H9 (cell line): ENCODE results near the gene SEMA3C. TPM values are rescaled to one million over a fixed set of nuclear protein-coding genes. Genes with fewer than 3 reads are reported as not detected.

ENCODE experiments used
- DNase-seq: peaks from one replicate; pipeline ENCODE4 v3.0.0-alpha.2; 2017
- H2AFZ ChIP-seq: one replicate; pipeline ENCODE4 v1.6.1; 2013; ENCODE audit warnings: mild to moderate bottlenecking, low read length, control low read depth, moderate library complexity
- H2AK5ac ChIP-seq: 2 replicates; pipeline ENCODE4 v1.6.1; 2013; ENCODE audit warnings: low read length, control low read depth, mixed read lengths; ENCODE audit not compliant: insufficient read length
- H2BK120ac ChIP-seq: one replicate; pipeline ENCODE4 v1.6.1; 2013; ENCODE audit warnings: low read depth, mild to moderate bottlenecking, low read length, control low read depth, inconsistent platforms; ENCODE audit not compliant: poor library complexity, severe bottlenecking
- H2BK12ac ChIP-seq: 2 replicates; pipeline ENCODE4 v1.6.1; 2013; ENCODE audit warnings: low read length, control low read depth, mixed read lengths, low read depth; ENCODE audit not compliant: insufficient read length
- H2BK15ac ChIP-seq: 2 replicates; pipeline ENCODE4 v1.6.1; 2013; ENCODE audit warnings: low read depth, low read length, control low read depth
- H2BK20ac ChIP-seq: one replicate; pipeline ENCODE4 v1.6.1; 2013; ENCODE audit warnings: low read depth, mild to moderate bottlenecking, low read length, control low read depth, inconsistent platforms; ENCODE audit not compliant: poor library complexity, severe bottlenecking
- H2BK5ac ChIP-seq: 2 replicates; pipeline ENCODE4 v1.6.1; 2013; ENCODE audit warnings: low read length, control low read depth, mixed read lengths; ENCODE audit not compliant: insufficient read length
- H3K14ac ChIP-seq: 2 replicates; pipeline ENCODE4 v1.6.1; 2013; ENCODE audit warnings: low read length, control low read depth; ENCODE audit not compliant: insufficient read depth
- H3K18ac ChIP-seq: 2 replicates; pipeline ENCODE4 v1.6.1; 2013; ENCODE audit warnings: low read depth, mild to moderate bottlenecking, mixed read lengths, low read length, control low read depth; ENCODE audit not compliant: insufficient read length
- H3K23ac ChIP-seq: 2 replicates; pipeline ENCODE4 v1.6.1; 2013; ENCODE audit warnings: low read length, control low read depth, mixed read lengths, low read depth; ENCODE audit not compliant: insufficient read length
- H3K23me2 ChIP-seq: 2 replicates; pipeline ENCODE4 v1.6.1; 2013; ENCODE audit warnings: low read depth, mild to moderate bottlenecking, mixed read lengths, low read length, control low read depth; ENCODE audit not compliant: insufficient read length, poor library complexity, severe bottlenecking
- H3K27ac ChIP-seq: 2 replicates; pipeline ENCODE4 v1.5.1; 2013; ENCODE audit warnings: low read length, control low read depth, mixed read lengths, low read depth; ENCODE audit not compliant: insufficient read length
- H3K27me3 ChIP-seq: 2 replicates; pipeline ENCODE4 v1.6.1; 2013; ENCODE audit warnings: low read length, control low read depth, inconsistent platforms; ENCODE audit not compliant: insufficient read depth
- H3K4ac ChIP-seq: 2 replicates; pipeline ENCODE4 v1.6.1; 2013; ENCODE audit warnings: low read depth, mild to moderate bottlenecking, control low read depth, inconsistent platforms, low read length, moderate library complexity
- H3K4me1 ChIP-seq: 2 replicates; pipeline ENCODE4 v1.6.1; 2013; ENCODE audit warnings: low read length, control low read depth, inconsistent platforms; ENCODE audit not compliant: insufficient read depth
- H3K4me2 ChIP-seq: 2 replicates; pipeline ENCODE4 v1.6.1; 2013; ENCODE audit warnings: low read length, control low read depth, mixed read lengths; ENCODE audit not compliant: insufficient read length, insufficient read depth
- H3K56ac ChIP-seq: 2 replicates; pipeline ENCODE4 v1.6.1; 2013; ENCODE audit warnings: low read depth, mild to moderate bottlenecking, mixed read lengths, low read length, control low read depth; ENCODE audit not compliant: insufficient read length
- H3K79me1 ChIP-seq: 2 replicates; pipeline ENCODE4 v1.6.1; 2013; ENCODE audit warnings: low read depth, mild to moderate bottlenecking, moderate library complexity, low read length, control low read depth, inconsistent platforms; ENCODE audit not compliant: insufficient read depth, poor library complexity, severe bottlenecking
- H3K79me2 ChIP-seq: 2 replicates; pipeline ENCODE4 v1.6.1; 2013; ENCODE audit warnings: low read length, control low read depth, inconsistent platforms; ENCODE audit not compliant: insufficient read depth
- H3K9ac ChIP-seq: 2 replicates; pipeline ENCODE4 v1.6.1; 2013; ENCODE audit warnings: low read length, control low read depth, mixed read lengths; ENCODE audit not compliant: insufficient read length; ENCODE audit errors: extremely low read depth
- H3K9me3 ChIP-seq: one replicate; pipeline ENCODE4 v1.6.1; 2013; ENCODE audit warnings: low read depth, low read length, inconsistent platforms; ENCODE audit not compliant: control insufficient read depth
- H3T11ph ChIP-seq: one replicate; pipeline ENCODE4 v1.6.1; 2013; ENCODE audit warnings: mild to moderate bottlenecking, low read length, control low read depth, inconsistent platforms
- H4K20me1 ChIP-seq: one replicate; pipeline ENCODE4 v1.6.1; 2013; ENCODE audit not compliant: control insufficient read depth, insufficient read length, insufficient read depth
- H4K5ac ChIP-seq: 2 replicates; pipeline ENCODE4 v1.6.1; 2013; ENCODE audit warnings: low read depth, mild to moderate bottlenecking, mixed read lengths, low read length, control low read depth; ENCODE audit not compliant: insufficient read length
- H4K8ac ChIP-seq: replicated peaks from 2 replicates; pipeline ENCODE4 v1.6.1; 2013; ENCODE audit warnings: low read length, control low read depth, mixed read lengths, low read depth; ENCODE audit not compliant: insufficient read length
- H4K91ac ChIP-seq: 2 replicates; pipeline ENCODE4 v1.6.1; 2013; ENCODE audit warnings: low read depth, mild to moderate bottlenecking, moderate library complexity, mixed read lengths, low read length, control low read depth; ENCODE audit not compliant: insufficient read length
- H3K27ac Mint-ChIP-seq, 3 experiments: 2 replicates in 2 of 3; 3 replicates in 1 of 3; pipeline ENCODE4 v1.8.0; 2020 to 2021; ENCODE audit warnings: mixed read lengths in 3 of 3, mild to moderate bottlenecking in 1 of 3, moderate library complexity in 1 of 3
- H3K27me3 Mint-ChIP-seq: 2 replicates; pipeline ENCODE4 v1.8.0; 2021; ENCODE audit warnings: low read depth, mild to moderate bottlenecking, moderate library complexity, mixed read lengths
- H3K36me3 Mint-ChIP-seq, 3 experiments: 2 replicates in 2 of 3; 3 replicates in 1 of 3; pipeline ENCODE4 v1.8.0; 2020 to 2021; ENCODE audit warnings: low read depth in 3 of 3, mixed read lengths in 3 of 3; ENCODE audit not compliant: insufficient read depth in 1 of 3
- H3K4me1 Mint-ChIP-seq, 2 experiments: 2 replicates each; pipeline ENCODE4 v1.8.0; 2020; ENCODE audit warnings: mixed read lengths in 2 of 2
- H3K4me3 Mint-ChIP-seq, 2 experiments: 2 replicates in 1 of 2; 3 replicates in 1 of 2; pipeline ENCODE4 v1.8.0; 2020 to 2021; ENCODE audit warnings: mild to moderate bottlenecking in 2 of 2, mixed read lengths in 2 of 2, moderate library complexity in 1 of 2
- H3K9me3 Mint-ChIP-seq, 2 experiments: 2 replicates in 1 of 2; 3 replicates in 1 of 2; pipeline ENCODE4 v1.8.0; 2020; ENCODE audit warnings: mild to moderate bottlenecking in 2 of 2, mixed read lengths in 2 of 2, moderate library complexity in 1 of 2
- WGBS: extraction: QIAGEN DNeasy Blood & Tissue Kit; methylation state at CpG from one replicate; pipeline ENCODE4 v1.1.7; 2013; ENCODE audit warnings: missing lambda C conversion rate, low lambda C conversion rate, mixed read lengths; ENCODE audit not compliant: insufficient read length; ENCODE audit errors: extremely low coverage; 5-methylcytosine and 5-hydroxymethylcytosine counted together
- total RNA-seq: library from RNA; stranded (reverse); gene quantifications from 2 replicates; pipeline ENCODE4 v1.2.1, GENCODE V29; 2021
- TF ChIP-seq, protein P1 (sequence below): fragments of 200-600 bp; sonication (generic); conservative IDR thresholded peaks from 3 replicates; pipeline ENCODE4 v1.8.0; 2021; ENCODE audit warnings: antibody characterized with exemption, mild to moderate bottlenecking

Gene SEMA3C
- total RNA-seq, 1 experiment from 2014 or later: 1.6 TPM

DNA sequence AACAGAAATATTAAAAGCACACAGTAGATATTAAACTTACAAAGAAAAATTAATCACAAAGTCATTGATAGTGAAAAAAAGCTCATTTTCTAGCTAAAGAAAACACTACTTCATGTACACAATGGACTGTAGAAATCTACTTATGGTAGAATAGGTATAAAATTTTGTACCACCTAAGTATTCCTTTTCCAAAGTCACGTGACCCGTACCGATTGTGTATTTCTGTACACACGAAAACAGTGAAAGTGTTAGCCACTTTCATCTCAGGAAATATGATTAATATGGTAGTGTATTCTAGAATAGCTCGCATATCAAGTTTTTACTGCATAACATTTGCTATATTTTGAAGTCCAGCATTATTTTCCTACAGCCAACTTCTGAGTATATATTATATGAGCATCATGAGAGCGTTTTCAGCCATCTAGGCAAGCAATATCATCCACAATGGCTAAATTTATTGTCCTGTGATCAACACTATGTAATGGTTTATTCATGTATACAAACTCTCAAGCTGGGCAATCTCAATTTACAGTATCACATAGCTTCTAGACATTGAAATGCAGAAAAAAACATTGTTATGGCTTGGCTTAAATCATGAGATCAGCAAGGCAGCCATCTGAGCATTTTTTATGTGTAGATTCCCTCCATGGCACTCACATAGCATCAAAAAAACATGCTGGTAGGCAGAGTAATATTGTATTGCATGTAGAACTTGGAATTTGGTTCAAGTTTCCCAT lies 165.7 kb downstream of the SEMA3C start:
- peaks cover 9 to 13% of the 10 kb centered on the region in 2 experiments for H3K4me1 Mint-ChIP-seq
- H3K9me3 ChIP-seq: no peaks in the 10 kb centered on the region
- no peak overlapping the region for H3T11ph ChIP-seq
- H3K18ac ChIP-seq: no peak overlapping the region
- H2AFZ ChIP-seq: no peak overlapping the region
- TF ChIP-seq, protein P1, sequence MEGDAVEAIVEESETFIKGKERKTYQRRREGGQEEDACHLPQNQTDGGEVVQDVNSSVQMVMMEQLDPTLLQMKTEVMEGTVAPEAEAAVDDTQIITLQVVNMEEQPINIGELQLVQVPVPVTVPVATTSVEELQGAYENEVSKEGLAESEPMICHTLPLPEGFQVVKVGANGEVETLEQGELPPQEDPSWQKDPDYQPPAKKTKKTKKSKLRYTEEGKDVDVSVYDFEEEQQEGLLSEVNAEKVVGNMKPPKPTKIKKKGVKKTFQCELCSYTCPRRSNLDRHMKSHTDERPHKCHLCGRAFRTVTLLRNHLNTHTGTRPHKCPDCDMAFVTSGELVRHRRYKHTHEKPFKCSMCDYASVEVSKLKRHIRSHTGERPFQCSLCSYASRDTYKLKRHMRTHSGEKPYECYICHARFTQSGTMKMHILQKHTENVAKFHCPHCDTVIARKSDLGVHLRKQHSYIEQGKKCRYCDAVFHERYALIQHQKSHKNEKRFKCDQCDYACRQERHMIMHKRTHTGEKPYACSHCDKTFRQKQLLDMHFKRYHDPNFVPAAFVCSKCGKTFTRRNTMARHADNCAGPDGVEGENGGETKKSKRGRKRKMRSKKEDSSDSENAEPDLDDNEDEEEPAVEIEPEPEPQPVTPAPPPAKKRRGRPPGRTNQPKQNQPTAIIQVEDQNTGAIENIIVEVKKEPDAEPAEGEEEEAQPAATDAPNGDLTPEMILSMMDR: no peak
- H3K9ac ChIP-seq: no peak overlapping the region
- WGBS: no CpG with 5 or more reads among the region's 6 CpGs
- H2AK5ac ChIP-seq: no peak overlapping the region
- no peak overlapping the region for H2BK12ac ChIP-seq
- no peak overlapping the region for H4K5ac ChIP-seq
- no peaks in the 10 kb centered on the region for H3K79me1 ChIP-seq
- DNase-seq: no peak
- H3K36me3 Mint-ChIP-seq: no peaks in the 10 kb centered on the region
- H3K79me2 ChIP-seq: no peaks in the 10 kb centered on the region
- H2BK20ac ChIP-seq: no peak overlapping the region
- H4K8ac ChIP-seq: no peak overlapping the region
- no peak overlapping the region for H3K4me2 ChIP-seq
- no peak overlapping the region for H3K23ac ChIP-seq
- no peak overlapping the region; a peak in 1 of 7 replicates for H3K27ac Mint-ChIP-seq
- H3K23me2 ChIP-seq: no peaks in the 10 kb centered on the region
- no peaks in the 10 kb centered on the region for H3K9me3 Mint-ChIP-seq
- H4K20me1 ChIP-seq: no peaks in the 10 kb centered on the region
- no peak overlapping the region for H3K4ac ChIP-seq
- H3K27ac ChIP-seq: no peak overlapping the region
- no peak overlapping the region for H4K91ac ChIP-seq
- H3K27me3 Mint-ChIP-seq: no peaks in the 10 kb centered on the region; the same call in 1 of the 2 replicates
- H3K56ac ChIP-seq: no peak overlapping the region
- no peak overlapping the region for H2BK15ac ChIP-seq
- no peaks in the 10 kb centered on the region for H3K4me1 ChIP-seq
- H3K4me3 Mint-ChIP-seq: no peak overlapping the region
- no peak overlapping the region for H3K14ac ChIP-seq
- no peak overlapping the region for H2BK120ac ChIP-seq
- H3K27me3 ChIP-seq: no peaks in the 10 kb centered on the region
- no peak overlapping the region for H2BK5ac ChIP-seq
